HepG2 (cell line): Measurements from ENCODE around the gene SELENOS. TPM values are rescaled to one million over a fixed set of nuclear protein-coding genes. Genes with fewer than 3 reads are reported as not detected.

ENCODE experiments used
- ATAC-seq: fragments of 200-7000 bp; cut with Tn5 transposase; 3 replicates; pipeline ENCODE4 v1.9.1; 2020; ENCODE audit warnings: mild to moderate bottlenecking, moderate library complexity
- BruUV-seq: library from RNA; stranded (reverse); fragments of 400-500 nt; replicated peaks from 2 replicates; lab custom pipeline; 2021; lab: Mats Ljungman, UMichigan
- CTCF ChIA-PET: fragments of 300-600 bp; formaldehyde crosslinking; extraction: SDS; loops from one replicate; lab custom pipeline; 2021; ENCODE audit warnings: low total read pairs, inconsistent platforms, low intra/inter-chr PET ratio; lab: Yijun Ruan, JAX
- POLR2A ChIA-PET: fragments of 350-600 bp; sonication (Branson Sonifier 250); formaldehyde crosslinking; loops from one replicate; lab custom pipeline; 2020; ENCODE audit warnings: antibody characterized with exemption, inconsistent platforms; lab: Yijun Ruan, JAX
- DNase-seq: peaks from one replicate; pipeline ENCODE4 v3.0.0-alpha.2; 2015; ENCODE audit warnings: low spot score
- FAIRE-seq: peaks from 3 replicates; lab custom pipeline; 2011; peaks lifted over from hg19 to GRCh38; lab: Jason Lieb, UNC
- H2AFZ ChIP-seq: one replicate; pipeline ENCODE4 v1.6.1; 2011; ENCODE audit warnings: low read length, inconsistent platforms
- H3K27ac ChIP-seq: fragments of 300-600 bp; 3 replicates; pipeline ENCODE4 v1.8.0; 2011; ENCODE audit warnings: mixed run types, mild to moderate bottlenecking, mixed read lengths, low read length, inconsistent platforms; ENCODE audit not compliant: insufficient read depth; ENCODE audit errors: extremely low read length
- H3K27me3 ChIP-seq, 2 experiments: fragments of 200-600 bp in 1 of 2; 2 replicates in 1 of 2; 3 replicates in 1 of 2; pipeline versions ENCODE4 v1.6.0 to v1.8.0; 2011; ENCODE audit warnings: low read length in 2 of 2, mild to moderate bottlenecking in 2 of 2, moderate library complexity in 2 of 2, inconsistent platforms in 1 of 2; ENCODE audit not compliant: insufficient read depth in 2 of 2, control insufficient read depth in 1 of 2
- H3K36me3 ChIP-seq, 2 experiments: fragments of 200-600 bp in 1 of 2; replicated peaks in 1 of 2; 2 replicates in 1 of 2; 3 replicates in 1 of 2; pipeline versions ENCODE4 v1.5.1 to v1.8.0; 2011; ENCODE audit warnings: low read length in 2 of 2, inconsistent platforms in 1 of 2; ENCODE audit not compliant: insufficient read depth in 2 of 2, control insufficient read depth in 1 of 2
- H3K4me1 ChIP-seq: 2 replicates; pipeline ENCODE4 v1.5.1; 2012; ENCODE audit warnings: low read length, inconsistent platforms; ENCODE audit not compliant: insufficient read depth
- H3K4me2 ChIP-seq: 2 replicates; pipeline ENCODE4 v1.6.0; 2011; ENCODE audit warnings: low read depth, low read length, inconsistent platforms
- H3K4me3 ChIP-seq, 3 experiments: fragments of 200-600 bp in 1 of 3; sonication (generic), shearing (Covaris generic) in 1 of 3; replicated peaks in 1 of 3; 2 replicates each; pipeline ENCODE4 v1.5.1; 2011 to 2016; ENCODE audit warnings: low read length in 3 of 3, inconsistent platforms in 2 of 3, low read depth in 2 of 3, mild to moderate bottlenecking in 2 of 3, control low read depth in 1 of 3, mixed read lengths in 1 of 3; ENCODE audit not compliant: insufficient read depth in 1 of 3
- H3K79me2 ChIP-seq: one replicate; pipeline ENCODE4 v1.6.1; 2011; ENCODE audit warnings: low read length, inconsistent platforms; ENCODE audit not compliant: insufficient read depth
- H3K9ac ChIP-seq: 2 replicates; pipeline ENCODE4 v1.6.0; 2011; ENCODE audit warnings: mild to moderate bottlenecking, low read depth, low read length, inconsistent platforms; ENCODE audit not compliant: insufficient read depth
- H3K9me3 ChIP-seq: 2 replicates; pipeline ENCODE4 v1.5.1; 2012; ENCODE audit warnings: mild to moderate bottlenecking, low read length
- H4K20me1 ChIP-seq: 2 replicates; pipeline ENCODE4 v1.6.0; 2011; ENCODE audit warnings: inconsistent platforms, mild to moderate bottlenecking, low read length, moderate library complexity; ENCODE audit not compliant: insufficient read depth
- AHR ChIP-seq: IDR thresholded peaks from 2 replicates; pipeline ENCODE4 v1.6.1; 2018; ENCODE audit warnings: missing genetic modification reagents, missing compliant biosample characterization
- GATA4 ChIP-seq: sonication (generic); IDR thresholded peaks from 2 replicates; pipeline ENCODE4 v1.6.1; 2016; ENCODE audit warnings: antibody characterized with exemption, low read depth, borderline replicate concordance
- KDM5A ChIP-seq: fragments of 200-600 bp; sonication (generic); IDR thresholded peaks from 2 replicates; pipeline ENCODE4 v1.7.0; 2018; ENCODE audit warnings: antibody characterized with exemption, mild to moderate bottlenecking, low read length, borderline replicate concordance
- TOPORS ChIP-seq: sonication (generic); formaldehyde crosslinking; IDR thresholded peaks from 2 replicates; pipeline ENCODE4 v1.8.0; 2023; ENCODE audit warnings: mild to moderate bottlenecking, missing genetic modification reagents
- ZIK1 ChIP-seq: sonication (generic); formaldehyde crosslinking; IDR thresholded peaks from 2 replicates; pipeline ENCODE4 v1.5.0; 2020; ENCODE audit warnings: mild to moderate bottlenecking, low read depth, missing genetic modification reagents, borderline replicate concordance
- WGBS: methylation state at CpG from one replicate; pipeline ENCODE4 v1.1.6; 2017; ENCODE audit warnings: low lambda C conversion rate; 5-methylcytosine and 5-hydroxymethylcytosine counted together
- in situ Hi-C: cut with HindIII; loops from 2 replicates; pipeline ENCODE4 v1.10.0; 2017; ENCODE audit warnings: low pct_unique_long_range_greater_than_20kb; ENCODE audit not compliant: extremely low pct_ligation_motif_present
- intact Hi-C: fragments of 100-400 bp; cut with micrococcal nuclease; formaldehyde crosslinking; loops from one replicate; pipeline ENCODE4 v1.10.0; 2022; ENCODE audit not compliant: unreplicated experiment
- polyA plus RNA-seq, 8 experiments: library from polyadenylated mRNA; depleted of rRNA in 3 of 8; stranded (reverse) in 7 of 8; unstranded in 1 of 8; fragments of >200 nt; fragmentation: Illumina TruSeq in 4 of 8; extraction: Trizol in 4 of 8; gene quantifications; 2 replicates each; pipeline versions ENCODE4 v1.2.1 to v1.2.3, GENCODE V29; 2011 to 2016; ENCODE audit warnings: low read depth in 4 of 8, missing spikeins in 1 of 8, mixed read lengths in 1 of 8; ENCODE audit not compliant: insufficient read depth in 1 of 8
- total RNA-seq, 5 experiments: library from RNA; depleted of rRNA; stranded (reverse); fragments of >200 nt; fragmentation: Illumina TruSeq; extraction: Trizol; gene quantifications; 2 replicates each; pipeline ENCODE4 v1.2.3, GENCODE V29; 2016; ENCODE audit warnings: low read depth in 1 of 5
- TF ChIP-seq, protein P1 (sequence below): sonication (generic); formaldehyde crosslinking; IDR thresholded peaks from 2 replicates; pipeline ENCODE4 v1.5.1; 2020; ENCODE audit warnings: missing genetic modification reagents, mild to moderate bottlenecking, borderline replicate concordance
- TF ChIP-seq, protein P2 (sequence below): IDR thresholded peaks from 2 replicates; pipeline ENCODE4 v1.4.0; 2020; ENCODE audit warnings: mild to moderate bottlenecking, missing genetic modification reagents
- TF ChIP-seq, protein P3 (sequence below): sonication (generic); formaldehyde crosslinking; IDR thresholded peaks from 2 replicates; pipeline ENCODE4 v1.4.0; 2020; ENCODE audit warnings: missing genetic modification reagents

Gene SELENOS
- total and polyA plus RNA-seq, 2 of the 13 experiments (the other 11 are each of a cell fraction or from before 2014, with no cell fraction given) = 63.0 to 66.1 TPM

DNA sequence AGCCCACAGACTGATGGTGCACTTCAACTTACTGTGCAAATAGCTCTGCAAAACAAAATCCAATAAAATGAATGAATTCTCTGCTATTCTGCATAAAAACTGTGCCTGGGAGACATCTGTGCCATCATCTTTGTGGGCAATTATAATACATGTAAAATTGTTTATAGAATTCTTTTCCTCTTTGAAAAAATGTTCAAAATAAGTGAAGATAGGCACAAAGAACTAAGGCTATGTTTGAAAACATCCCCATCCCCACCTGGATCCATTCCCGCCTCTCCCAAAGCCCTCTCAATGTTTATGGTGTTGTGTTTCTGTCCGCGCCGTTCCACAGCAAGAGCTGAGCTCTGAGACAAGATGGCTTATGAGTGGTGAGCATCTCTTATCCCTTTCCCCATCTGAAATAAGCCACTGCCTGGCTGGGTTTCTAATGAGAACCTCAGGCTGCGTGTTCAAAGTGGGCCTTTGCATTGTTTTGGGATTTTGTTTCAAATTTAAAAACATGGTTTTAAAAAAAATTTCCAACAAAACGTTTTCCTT, 40.1 kb upstream of the SELENOS start:
- Histone ChIP-seq H3K9ac (no peak overlapping the region), H4K20me1 (no peaks in the 10 kb centered on the region), H3K4me3 (no peak overlapping the region), H3K36me3 (peaks cover 28 to 68% of the 10 kb centered on the region in 2 experiments), H3K79me2 (no peaks in the 10 kb centered on the region), H3K9me3 (no peaks in the 10 kb centered on the region), H3K4me1 (no peaks in the 10 kb centered on the region), H3K27me3 (no peaks in the 10 kb centered on the region), H3K27ac (no peak overlapping the region), H3K4me2 (no peak overlapping the region), H2AFZ (no peak overlapping the region)
- FAIRE-seq = no peak
- ChIA-PET POLR2A (no interaction called here), CTCF (no interaction called here)
- no TSS peak for BruUV-seq
- intact Hi-C loops = no loop called here
- ATAC-seq = no peak
- no peak for TF ChIP-seq AHR
- 96% methylated on average over 6 of the region's 6 CpGs for WGBS
- no peak for DNase-seq
- in situ Hi-C loops = no loop called here

GRCh38 chr15:101316529-101316928, 39.2 kb upstream of the SELENOS start:
- in situ Hi-C loops = no loop called here
- POLR2A ChIA-PET = no interaction called here
- H3K4me1 ChIP-seq = no peaks in the 10 kb centered on the region

More at GRCh38 chr15:101316529-101316928, 39.2 kb upstream of the SELENOS start:
- no peaks in the 10 kb centered on the region for H3K27me3 ChIP-seq
- no peaks in the 10 kb centered on the region for H4K20me1 ChIP-seq
- DNase-seq (no peak), FAIRE-seq (no peak), ATAC-seq (no peak)
- H3K9me3 ChIP-seq = no peaks in the 10 kb centered on the region
- no peak overlapping the region for H3K4me3 ChIP-seq
- no TSS peak for BruUV-seq
- H3K27ac ChIP-seq = no peak overlapping the region
- no peaks in the 10 kb centered on the region for H3K79me2 ChIP-seq
- H3K4me2 ChIP-seq = no peak overlapping the region
- CTCF ChIA-PET = no interaction called here
- no peak overlapping the region for H3K9ac ChIP-seq
- intact Hi-C loops = no loop called here
- H3K36me3 ChIP-seq = peaks cover 25 to 59% of the 10 kb centered on the region in 2 experiments
- no peak for TF ChIP-seq KDM5A
- no peak for TF ChIP-seq GATA4
- TF ChIP-seq, protein P1, sequence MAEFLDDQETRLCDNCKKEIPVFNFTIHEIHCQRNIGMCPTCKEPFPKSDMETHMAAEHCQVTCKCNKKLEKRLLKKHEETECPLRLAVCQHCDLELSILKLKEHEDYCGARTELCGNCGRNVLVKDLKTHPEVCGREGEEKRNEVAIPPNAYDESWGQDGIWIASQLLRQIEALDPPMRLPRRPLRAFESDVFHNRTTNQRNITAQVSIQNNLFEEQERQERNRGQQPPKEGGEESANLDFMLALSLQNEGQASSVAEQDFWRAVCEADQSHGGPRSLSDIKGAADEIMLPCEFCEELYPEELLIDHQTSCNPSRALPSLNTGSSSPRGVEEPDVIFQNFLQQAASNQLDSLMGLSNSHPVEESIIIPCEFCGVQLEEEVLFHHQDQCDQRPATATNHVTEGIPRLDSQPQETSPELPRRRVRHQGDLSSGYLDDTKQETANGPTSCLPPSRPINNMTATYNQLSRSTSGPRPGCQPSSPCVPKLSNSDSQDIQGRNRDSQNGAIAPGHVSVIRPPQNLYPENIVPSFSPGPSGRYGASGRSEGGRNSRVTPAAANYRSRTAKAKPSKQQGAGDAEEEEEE (CRISPR knock-in tag) = no peak
- TF ChIP-seq, protein P2, sequence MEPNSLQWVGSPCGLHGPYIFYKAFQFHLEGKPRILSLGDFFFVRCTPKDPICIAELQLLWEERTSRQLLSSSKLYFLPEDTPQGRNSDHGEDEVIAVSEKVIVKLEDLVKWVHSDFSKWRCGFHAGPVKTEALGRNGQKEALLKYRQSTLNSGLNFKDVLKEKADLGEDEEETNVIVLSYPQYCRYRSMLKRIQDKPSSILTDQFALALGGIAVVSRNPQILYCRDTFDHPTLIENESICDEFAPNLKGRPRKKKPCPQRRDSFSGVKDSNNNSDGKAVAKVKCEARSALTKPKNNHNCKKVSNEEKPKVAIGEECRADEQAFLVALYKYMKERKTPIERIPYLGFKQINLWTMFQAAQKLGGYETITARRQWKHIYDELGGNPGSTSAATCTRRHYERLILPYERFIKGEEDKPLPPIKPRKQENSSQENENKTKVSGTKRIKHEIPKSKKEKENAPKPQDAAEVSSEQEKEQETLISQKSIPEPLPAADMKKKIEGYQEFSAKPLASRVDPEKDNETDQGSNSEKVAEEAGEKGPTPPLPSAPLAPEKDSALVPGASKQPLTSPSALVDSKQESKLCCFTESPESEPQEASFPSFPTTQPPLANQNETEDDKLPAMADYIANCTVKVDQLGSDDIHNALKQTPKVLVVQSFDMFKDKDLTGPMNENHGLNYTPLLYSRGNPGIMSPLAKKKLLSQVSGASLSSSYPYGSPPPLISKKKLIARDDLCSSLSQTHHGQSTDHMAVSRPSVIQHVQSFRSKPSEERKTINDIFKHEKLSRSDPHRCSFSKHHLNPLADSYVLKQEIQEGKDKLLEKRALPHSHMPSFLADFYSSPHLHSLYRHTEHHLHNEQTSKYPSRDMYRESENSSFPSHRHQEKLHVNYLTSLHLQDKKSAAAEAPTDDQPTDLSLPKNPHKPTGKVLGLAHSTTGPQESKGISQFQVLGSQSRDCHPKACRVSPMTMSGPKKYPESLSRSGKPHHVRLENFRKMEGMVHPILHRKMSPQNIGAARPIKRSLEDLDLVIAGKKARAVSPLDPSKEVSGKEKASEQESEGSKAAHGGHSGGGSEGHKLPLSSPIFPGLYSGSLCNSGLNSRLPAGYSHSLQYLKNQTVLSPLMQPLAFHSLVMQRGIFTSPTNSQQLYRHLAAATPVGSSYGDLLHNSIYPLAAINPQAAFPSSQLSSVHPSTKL = no peak
- no peak for TF ChIP-seq ZIK1 (CRISPR knock-in tag)
- TF ChIP-seq TOPORS (CRISPR knock-in tag) = no peak
- TF ChIP-seq, protein P3, sequence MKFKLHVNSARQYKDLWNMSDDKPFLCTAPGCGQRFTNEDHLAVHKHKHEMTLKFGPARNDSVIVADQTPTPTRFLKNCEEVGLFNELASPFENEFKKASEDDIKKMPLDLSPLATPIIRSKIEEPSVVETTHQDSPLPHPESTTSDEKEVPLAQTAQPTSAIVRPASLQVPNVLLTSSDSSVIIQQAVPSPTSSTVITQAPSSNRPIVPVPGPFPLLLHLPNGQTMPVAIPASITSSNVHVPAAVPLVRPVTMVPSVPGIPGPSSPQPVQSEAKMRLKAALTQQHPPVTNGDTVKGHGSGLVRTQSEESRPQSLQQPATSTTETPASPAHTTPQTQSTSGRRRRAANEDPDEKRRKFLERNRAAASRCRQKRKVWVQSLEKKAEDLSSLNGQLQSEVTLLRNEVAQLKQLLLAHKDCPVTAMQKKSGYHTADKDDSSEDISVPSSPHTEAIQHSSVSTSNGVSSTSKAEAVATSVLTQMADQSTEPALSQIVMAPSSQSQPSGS (CRISPR knock-in tag) = no peak
- WGBS = 91% methylated on average over 5 of the region's 5 CpGs
- no peak overlapping the region for H2AFZ ChIP-seq
